HepG2 (cell line): ENCODE data around the gene NUAK1. TPM values are rescaled to one million over a fixed set of nuclear protein-coding genes. Genes with fewer than 3 reads are reported as not detected.

Experiments
- ATAC-seq: fragments of 200-7000 bp; cut with Tn5 transposase; 3 replicates; pipeline ENCODE4 v1.9.1; 2020; ENCODE audit warnings: mild to moderate bottlenecking, moderate library complexity
- BruUV-seq: library from RNA; stranded (reverse); fragments of 400-500 nt; replicated peaks from 2 replicates; lab custom pipeline; 2021; lab: Mats Ljungman, UMichigan
- CTCF ChIA-PET: fragments of 300-600 bp; formaldehyde crosslinking; extraction: SDS; loops from one replicate; lab custom pipeline; 2021; ENCODE audit warnings: low total read pairs, inconsistent platforms, low intra/inter-chr PET ratio; lab: Yijun Ruan, JAX
- POLR2A ChIA-PET: fragments of 350-600 bp; sonication (Branson Sonifier 250); formaldehyde crosslinking; loops from one replicate; lab custom pipeline; 2020; ENCODE audit warnings: antibody characterized with exemption, inconsistent platforms; lab: Yijun Ruan, JAX
- DNase-seq: peaks from one replicate; pipeline ENCODE4 v3.0.0-alpha.2; 2015; ENCODE audit warnings: low spot score
- FAIRE-seq: peaks from 3 replicates; lab custom pipeline; 2011; peaks lifted over from hg19 to GRCh38; lab: Jason Lieb, UNC
- H2AFZ ChIP-seq: one replicate; pipeline ENCODE4 v1.6.1; 2011; ENCODE audit warnings: low read length, inconsistent platforms
- H3K27ac ChIP-seq: fragments of 300-600 bp; 3 replicates; pipeline ENCODE4 v1.8.0; 2011; ENCODE audit warnings: mixed run types, mild to moderate bottlenecking, mixed read lengths, low read length, inconsistent platforms; ENCODE audit not compliant: insufficient read depth; ENCODE audit errors: extremely low read length
- H3K27me3 ChIP-seq, 2 experiments: fragments of 200-600 bp in 1 of 2; 2 replicates in 1 of 2; 3 replicates in 1 of 2; pipeline versions ENCODE4 v1.6.0 to v1.8.0; 2011; ENCODE audit warnings: low read length in 2 of 2, mild to moderate bottlenecking in 2 of 2, moderate library complexity in 2 of 2, inconsistent platforms in 1 of 2; ENCODE audit not compliant: insufficient read depth in 2 of 2, control insufficient read depth in 1 of 2
- H3K36me3 ChIP-seq, 2 experiments: fragments of 200-600 bp in 1 of 2; replicated peaks in 1 of 2; 2 replicates in 1 of 2; 3 replicates in 1 of 2; pipeline versions ENCODE4 v1.5.1 to v1.8.0; 2011; ENCODE audit warnings: low read length in 2 of 2, inconsistent platforms in 1 of 2; ENCODE audit not compliant: insufficient read depth in 2 of 2, control insufficient read depth in 1 of 2
- H3K4me1 ChIP-seq: 2 replicates; pipeline ENCODE4 v1.5.1; 2012; ENCODE audit warnings: low read length, inconsistent platforms; ENCODE audit not compliant: insufficient read depth
- H3K4me2 ChIP-seq: 2 replicates; pipeline ENCODE4 v1.6.0; 2011; ENCODE audit warnings: low read depth, low read length, inconsistent platforms
- H3K4me3 ChIP-seq, 3 experiments: fragments of 200-600 bp in 1 of 3; sonication (generic), shearing (Covaris generic) in 1 of 3; replicated peaks in 1 of 3; 2 replicates each; pipeline ENCODE4 v1.5.1; 2011 to 2016; ENCODE audit warnings: low read length in 3 of 3, inconsistent platforms in 2 of 3, low read depth in 2 of 3, mild to moderate bottlenecking in 2 of 3, control low read depth in 1 of 3, mixed read lengths in 1 of 3; ENCODE audit not compliant: insufficient read depth in 1 of 3
- H3K79me2 ChIP-seq: one replicate; pipeline ENCODE4 v1.6.1; 2011; ENCODE audit warnings: low read length, inconsistent platforms; ENCODE audit not compliant: insufficient read depth
- H3K9ac ChIP-seq: 2 replicates; pipeline ENCODE4 v1.6.0; 2011; ENCODE audit warnings: mild to moderate bottlenecking, low read depth, low read length, inconsistent platforms; ENCODE audit not compliant: insufficient read depth
- H3K9me3 ChIP-seq: 2 replicates; pipeline ENCODE4 v1.5.1; 2012; ENCODE audit warnings: mild to moderate bottlenecking, low read length
- H4K20me1 ChIP-seq: 2 replicates; pipeline ENCODE4 v1.6.0; 2011; ENCODE audit warnings: inconsistent platforms, mild to moderate bottlenecking, low read length, moderate library complexity; ENCODE audit not compliant: insufficient read depth
- FOXK2 ChIP-seq: fragments of 450-650 bp; IDR thresholded peaks from 2 replicates; pipeline ENCODE4 v1.6.1; 2016
- GATA4 ChIP-seq: sonication (generic); IDR thresholded peaks from 2 replicates; pipeline ENCODE4 v1.6.1; 2016; ENCODE audit warnings: antibody characterized with exemption, low read depth, borderline replicate concordance
- HNRNPL ChIP-seq: fragments of 200-400 bp; formaldehyde crosslinking; IDR thresholded peaks from 2 replicates; pipeline ENCODE4 v1.6.1; 2017; ENCODE audit warnings: mild to moderate bottlenecking, low read depth, low read length
- LCORL ChIP-seq, 2 experiments: fragments of 450-650 bp in 1 of 2; sonication (generic) in 1 of 2; formaldehyde crosslinking in 1 of 2; IDR thresholded peaks; 2 replicates each; pipeline versions ENCODE4 v1.5.0 to v1.6.1; 2017 to 2020; ENCODE audit warnings: antibody characterized with exemption in 1 of 2, missing genetic modification reagents in 1 of 2
- MEIS2 ChIP-seq: sonication (generic); formaldehyde crosslinking; IDR thresholded peaks from 2 replicates; pipeline ENCODE4 v1.9.0; 2021; ENCODE audit warnings: mild to moderate bottlenecking, missing genetic modification reagents
- MLLT10 ChIP-seq: sonication (generic); formaldehyde crosslinking; IDR thresholded peaks from 2 replicates; pipeline ENCODE4 v1.4.0; 2020; ENCODE audit warnings: missing genetic modification reagents
- NFRKB ChIP-seq: fragments of 450-650 bp; IDR thresholded peaks from 2 replicates; pipeline ENCODE4 v1.6.1; 2017
- RFXAP ChIP-seq: sonication (generic); formaldehyde crosslinking; IDR thresholded peaks from 2 replicates; pipeline ENCODE4 v1.4.0; 2020; ENCODE audit warnings: missing genetic modification reagents, borderline replicate concordance
- ZNF160 ChIP-seq: sonication (generic); formaldehyde crosslinking; IDR thresholded peaks from 2 replicates; pipeline ENCODE4 v1.8.0; 2022; ENCODE audit warnings: mild to moderate bottlenecking, inconsistent platforms, missing genetic modification reagents
- ZNF17 ChIP-seq: sonication (generic); formaldehyde crosslinking; IDR thresholded peaks from 2 replicates; pipeline ENCODE4 v1.5.0; 2020; ENCODE audit warnings: mild to moderate bottlenecking, missing genetic modification reagents
- ZNF224 ChIP-seq: sonication (generic); formaldehyde crosslinking; IDR thresholded peaks from 2 replicates; pipeline ENCODE4 v1.5.0; 2020; ENCODE audit warnings: mild to moderate bottlenecking, missing genetic modification reagents
- ZNF333 ChIP-seq: sonication (generic); formaldehyde crosslinking; IDR thresholded peaks from 2 replicates; pipeline ENCODE4 v1.4.0; 2020; ENCODE audit warnings: mild to moderate bottlenecking, missing genetic modification reagents, borderline replicate concordance
- ZNF432 ChIP-seq: sonication (generic); formaldehyde crosslinking; IDR thresholded peaks from 2 replicates; pipeline ENCODE4 v1.5.0; 2020; ENCODE audit warnings: missing genetic modification reagents, mild to moderate bottlenecking, borderline replicate concordance
- WGBS: methylation state at CpG from one replicate; pipeline ENCODE4 v1.1.6; 2017; ENCODE audit warnings: low lambda C conversion rate; 5-methylcytosine and 5-hydroxymethylcytosine counted together
- in situ Hi-C: cut with HindIII; loops from 2 replicates; pipeline ENCODE4 v1.10.0; 2017; ENCODE audit warnings: low pct_unique_long_range_greater_than_20kb; ENCODE audit not compliant: extremely low pct_ligation_motif_present
- intact Hi-C: fragments of 100-400 bp; cut with micrococcal nuclease; formaldehyde crosslinking; loops from one replicate; pipeline ENCODE4 v1.10.0; 2022; ENCODE audit not compliant: unreplicated experiment
- polyA plus RNA-seq, 8 experiments: library from polyadenylated mRNA; depleted of rRNA in 3 of 8; stranded (reverse) in 7 of 8; unstranded in 1 of 8; fragments of >200 nt; fragmentation: Illumina TruSeq in 4 of 8; extraction: Trizol in 4 of 8; gene quantifications; 2 replicates each; pipeline versions ENCODE4 v1.2.1 to v1.2.3, GENCODE V29; 2011 to 2016; ENCODE audit warnings: low read depth in 4 of 8, missing spikeins in 1 of 8, mixed read lengths in 1 of 8; ENCODE audit not compliant: insufficient read depth in 1 of 8
- total RNA-seq, 5 experiments: library from RNA; depleted of rRNA; stranded (reverse); fragments of >200 nt; fragmentation: Illumina TruSeq; extraction: Trizol; gene quantifications; 2 replicates each; pipeline ENCODE4 v1.2.3, GENCODE V29; 2016; ENCODE audit warnings: low read depth in 1 of 5
- TF ChIP-seq, protein P1 (sequence below): sonication (generic); formaldehyde crosslinking; IDR thresholded peaks from 2 replicates; pipeline ENCODE4 v1.5.0; 2020; ENCODE audit warnings: mild to moderate bottlenecking, low read depth, missing genetic modification reagents, borderline replicate concordance
- TF ChIP-seq, protein P2 (sequence below): sonication (generic); formaldehyde crosslinking; IDR thresholded peaks from 2 replicates; pipeline ENCODE4 v1.9.0; 2021; ENCODE audit warnings: missing genetic modification reagents, borderline replicate concordance
- TF ChIP-seq, protein P3 (sequence below), 2 experiments: sonication (generic) in 1 of 2; formaldehyde crosslinking in 1 of 2; IDR thresholded peaks; 2 replicates each; pipeline versions ENCODE4 v1.6.1 to v1.9.0; 2014 to 2022; ENCODE audit warnings: antibody characterized with exemption in 1 of 2, borderline replicate concordance in 1 of 2, inconsistent platforms in 1 of 2, low read depth in 1 of 2, missing genetic modification reagents in 1 of 2

The NUAK1 gene
- total and polyA plus RNA-seq, 2 of the 13 experiments (the other 11 are each of a cell fraction or from before 2014, with no cell fraction given), result 1.7 to 1.9 TPM

DNA sequence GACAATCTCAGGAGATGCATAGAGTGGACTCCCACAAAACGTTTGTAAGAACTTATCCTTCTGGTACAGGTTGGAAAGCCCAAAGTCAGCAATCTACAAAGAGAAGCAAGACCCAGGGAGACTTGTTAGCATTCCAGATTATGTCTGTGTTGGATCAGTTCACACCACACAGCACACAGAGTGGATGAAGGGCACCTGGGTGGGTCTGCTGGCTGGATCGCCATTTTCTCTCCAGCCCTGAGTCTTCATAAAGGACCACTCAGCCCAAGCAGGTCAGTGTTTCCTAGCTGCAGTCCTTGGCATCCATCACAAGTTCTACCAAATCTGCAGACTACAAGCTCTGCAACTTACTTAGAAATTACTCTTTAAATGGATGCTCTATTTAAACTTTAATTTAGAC lies 66.0 kb downstream of the NUAK1 start:
- ChIA-PET CTCF (no interaction called here), POLR2A (no interaction called here)
- in situ Hi-C loops, result no loop called here
- Histone ChIP-seq H3K27ac (no peak overlapping the region), H4K20me1 (no peaks in the 10 kb centered on the region), H3K27me3 (no peaks in the 10 kb centered on the region), H2AFZ (no peak overlapping the region), H3K79me2 (no peaks in the 10 kb centered on the region), H3K9ac (no peak overlapping the region), H3K4me3 (no peak overlapping the region), H3K36me3 (0 out of 5 replicates have a peak, but pooled peaks cover 0 to 2% of the 10 kb centered on the region in 2 experiments), H3K9me3 (no peaks in the 10 kb centered on the region), H3K4me2 (no peak overlapping the region), H3K4me1 (no peaks in the 10 kb centered on the region)
- TF ChIP-seq HNRNPL, result no peak
- no peak for TF ChIP-seq MLLT10 (CRISPR knock-in tag)
- no peak for TF ChIP-seq MEIS2
- TF ChIP-seq, protein P1, sequence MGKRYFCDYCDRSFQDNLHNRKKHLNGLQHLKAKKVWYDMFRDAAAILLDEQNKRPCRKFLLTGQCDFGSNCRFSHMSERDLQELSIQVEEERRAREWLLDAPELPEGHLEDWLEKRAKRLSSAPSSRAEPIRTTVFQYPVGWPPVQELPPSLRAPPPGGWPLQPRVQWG, result no peak
- TF ChIP-seq GATA4, result no peak
- TF ChIP-seq LCORL (IDR thresholded peaks at IDR 0.05), result no peak
- TF ChIP-seq LCORL (CRISPR knock-in tag; IDR thresholded peaks at IDR 0.05), result no peak
- TF ChIP-seq ZNF333 (CRISPR knock-in tag), result no peak
- TF ChIP-seq NFRKB, result no peak
- TF ChIP-seq ZNF160 (CRISPR knock-in tag), result no peak
- no peak for TF ChIP-seq ZNF17
- no peak for TF ChIP-seq FOXK2
- no peak for TF ChIP-seq ZNF432 (CRISPR knock-in tag)
- no peak for TF ChIP-seq ZNF224 (CRISPR knock-in tag)
- TF ChIP-seq RFXAP (CRISPR knock-in tag), result no peak
- TF ChIP-seq, protein P2, sequence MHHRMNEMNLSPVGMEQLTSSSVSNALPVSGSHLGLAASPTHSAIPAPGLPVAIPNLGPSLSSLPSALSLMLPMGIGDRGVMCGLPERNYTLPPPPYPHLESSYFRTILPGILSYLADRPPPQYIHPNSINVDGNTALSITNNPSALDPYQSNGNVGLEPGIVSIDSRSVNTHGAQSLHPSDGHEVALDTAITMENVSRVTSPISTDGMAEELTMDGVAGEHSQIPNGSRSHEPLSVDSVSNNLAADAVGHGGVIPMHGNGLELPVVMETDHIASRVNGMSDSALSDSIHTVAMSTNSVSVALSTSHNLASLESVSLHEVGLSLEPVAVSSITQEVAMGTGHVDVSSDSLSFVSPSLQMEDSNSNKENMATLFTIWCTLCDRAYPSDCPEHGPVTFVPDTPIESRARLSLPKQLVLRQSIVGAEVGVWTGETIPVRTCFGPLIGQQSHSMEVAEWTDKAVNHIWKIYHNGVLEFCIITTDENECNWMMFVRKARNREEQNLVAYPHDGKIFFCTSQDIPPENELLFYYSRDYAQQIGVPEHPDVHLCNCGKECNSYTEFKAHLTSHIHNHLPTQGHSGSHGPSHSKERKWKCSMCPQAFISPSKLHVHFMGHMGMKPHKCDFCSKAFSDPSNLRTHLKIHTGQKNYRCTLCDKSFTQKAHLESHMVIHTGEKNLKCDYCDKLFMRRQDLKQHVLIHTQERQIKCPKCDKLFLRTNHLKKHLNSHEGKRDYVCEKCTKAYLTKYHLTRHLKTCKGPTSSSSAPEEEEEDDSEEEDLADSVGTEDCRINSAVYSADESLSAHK, result no peak
- TF ChIP-seq, protein P3, sequence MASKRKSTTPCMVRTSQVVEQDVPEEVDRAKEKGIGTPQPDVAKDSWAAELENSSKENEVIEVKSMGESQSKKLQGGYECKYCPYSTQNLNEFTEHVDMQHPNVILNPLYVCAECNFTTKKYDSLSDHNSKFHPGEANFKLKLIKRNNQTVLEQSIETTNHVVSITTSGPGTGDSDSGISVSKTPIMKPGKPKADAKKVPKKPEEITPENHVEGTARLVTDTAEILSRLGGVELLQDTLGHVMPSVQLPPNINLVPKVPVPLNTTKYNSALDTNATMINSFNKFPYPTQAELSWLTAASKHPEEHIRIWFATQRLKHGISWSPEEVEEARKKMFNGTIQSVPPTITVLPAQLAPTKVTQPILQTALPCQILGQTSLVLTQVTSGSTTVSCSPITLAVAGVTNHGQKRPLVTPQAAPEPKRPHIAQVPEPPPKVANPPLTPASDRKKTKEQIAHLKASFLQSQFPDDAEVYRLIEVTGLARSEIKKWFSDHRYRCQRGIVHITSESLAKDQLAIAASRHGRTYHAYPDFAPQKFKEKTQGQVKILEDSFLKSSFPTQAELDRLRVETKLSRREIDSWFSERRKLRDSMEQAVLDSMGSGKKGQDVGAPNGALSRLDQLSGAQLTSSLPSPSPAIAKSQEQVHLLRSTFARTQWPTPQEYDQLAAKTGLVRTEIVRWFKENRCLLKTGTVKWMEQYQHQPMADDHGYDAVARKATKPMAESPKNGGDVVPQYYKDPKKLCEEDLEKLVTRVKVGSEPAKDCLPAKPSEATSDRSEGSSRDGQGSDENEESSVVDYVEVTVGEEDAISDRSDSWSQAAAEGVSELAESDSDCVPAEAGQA (IDR thresholded peaks at IDR 0.05; ENCODE audit: low read depth), result no peak
- TF ChIP-seq, protein P3 (CRISPR knock-in tag; IDR thresholded peaks at IDR 0.05; ENCODE audit: borderline replicate concordance), result no peak
- no peak for ATAC-seq
- no TSS peak for BruUV-seq
- no peak for FAIRE-seq
- no peak for DNase-seq
- WGBS, result 60% methylated on average over 2 of the region's 2 CpGs
- intact Hi-C loops, result no loop called here
